ENCODE measurements around the gene DNAH1. TPM values are rescaled to one million over a fixed set of nuclear protein-coding genes. Genes with fewer than 3 reads are reported as not detected.

The DNAH1 gene
- total RNA-seq, 4 donors from 2014 or later = 9.5 to 30.3 (median 14.6) TPM

DNA sequence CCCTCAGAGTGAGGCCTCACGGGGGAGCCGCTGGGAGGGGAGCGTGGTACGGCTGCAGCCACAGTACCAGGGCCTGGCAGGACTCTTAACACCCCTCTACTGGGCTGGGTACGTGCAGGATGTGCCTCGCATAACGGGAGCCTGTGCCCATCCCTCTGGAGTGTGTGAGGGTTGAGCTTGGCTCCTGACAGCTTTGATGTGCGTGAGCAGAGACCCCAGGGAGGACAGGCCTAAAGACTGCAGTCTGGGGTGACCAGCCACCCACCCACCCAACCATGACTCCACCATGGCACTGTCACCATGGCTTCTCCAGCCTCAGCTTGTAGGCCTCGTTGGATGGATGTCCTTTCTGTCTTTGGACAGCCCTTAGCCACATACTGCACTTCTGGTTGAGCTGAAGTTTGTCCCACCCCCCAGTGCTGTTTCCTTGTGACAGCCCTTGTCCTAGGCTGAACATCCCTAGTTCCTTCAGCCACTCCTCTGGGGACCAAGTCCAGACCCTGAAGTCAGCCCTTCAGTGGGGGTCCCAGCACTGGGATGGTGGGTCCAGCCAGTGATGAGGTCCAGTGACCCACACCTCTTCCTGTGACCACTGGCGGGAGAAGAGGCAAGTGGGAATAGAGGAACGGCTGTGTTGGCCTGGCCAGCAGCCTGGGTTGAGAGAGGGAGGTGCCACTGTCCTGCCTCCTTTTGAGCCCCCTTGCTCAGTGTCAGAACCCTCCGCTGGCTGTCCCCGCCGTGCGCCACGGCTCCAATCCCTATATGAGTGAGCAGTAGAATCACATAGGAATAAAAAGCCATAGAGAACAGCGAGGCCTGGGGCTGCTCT, 22.4 kb upstream of the DNAH1 start:
- TF ChIP-seq, protein P1, sequence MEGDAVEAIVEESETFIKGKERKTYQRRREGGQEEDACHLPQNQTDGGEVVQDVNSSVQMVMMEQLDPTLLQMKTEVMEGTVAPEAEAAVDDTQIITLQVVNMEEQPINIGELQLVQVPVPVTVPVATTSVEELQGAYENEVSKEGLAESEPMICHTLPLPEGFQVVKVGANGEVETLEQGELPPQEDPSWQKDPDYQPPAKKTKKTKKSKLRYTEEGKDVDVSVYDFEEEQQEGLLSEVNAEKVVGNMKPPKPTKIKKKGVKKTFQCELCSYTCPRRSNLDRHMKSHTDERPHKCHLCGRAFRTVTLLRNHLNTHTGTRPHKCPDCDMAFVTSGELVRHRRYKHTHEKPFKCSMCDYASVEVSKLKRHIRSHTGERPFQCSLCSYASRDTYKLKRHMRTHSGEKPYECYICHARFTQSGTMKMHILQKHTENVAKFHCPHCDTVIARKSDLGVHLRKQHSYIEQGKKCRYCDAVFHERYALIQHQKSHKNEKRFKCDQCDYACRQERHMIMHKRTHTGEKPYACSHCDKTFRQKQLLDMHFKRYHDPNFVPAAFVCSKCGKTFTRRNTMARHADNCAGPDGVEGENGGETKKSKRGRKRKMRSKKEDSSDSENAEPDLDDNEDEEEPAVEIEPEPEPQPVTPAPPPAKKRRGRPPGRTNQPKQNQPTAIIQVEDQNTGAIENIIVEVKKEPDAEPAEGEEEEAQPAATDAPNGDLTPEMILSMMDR (IDR thresholded peaks at IDR 0.05; ENCODE audit: low read depth) = no peak

- TF ChIP-seq, protein P1 (IDR thresholded peaks at IDR 0.05; ENCODE audit: low read depth) = no peak
Measured at GRCh38 chr3:52294320-52295150, 21.6 kb upstream of the DNAH1 start.

GRCh38 chr3:52295671-52296208, 20.4 kb upstream of the DNAH1 start:
- TF ChIP-seq, protein P1 (IDR thresholded peaks at IDR 0.05; ENCODE audit: low read depth) = no peak

DNA sequence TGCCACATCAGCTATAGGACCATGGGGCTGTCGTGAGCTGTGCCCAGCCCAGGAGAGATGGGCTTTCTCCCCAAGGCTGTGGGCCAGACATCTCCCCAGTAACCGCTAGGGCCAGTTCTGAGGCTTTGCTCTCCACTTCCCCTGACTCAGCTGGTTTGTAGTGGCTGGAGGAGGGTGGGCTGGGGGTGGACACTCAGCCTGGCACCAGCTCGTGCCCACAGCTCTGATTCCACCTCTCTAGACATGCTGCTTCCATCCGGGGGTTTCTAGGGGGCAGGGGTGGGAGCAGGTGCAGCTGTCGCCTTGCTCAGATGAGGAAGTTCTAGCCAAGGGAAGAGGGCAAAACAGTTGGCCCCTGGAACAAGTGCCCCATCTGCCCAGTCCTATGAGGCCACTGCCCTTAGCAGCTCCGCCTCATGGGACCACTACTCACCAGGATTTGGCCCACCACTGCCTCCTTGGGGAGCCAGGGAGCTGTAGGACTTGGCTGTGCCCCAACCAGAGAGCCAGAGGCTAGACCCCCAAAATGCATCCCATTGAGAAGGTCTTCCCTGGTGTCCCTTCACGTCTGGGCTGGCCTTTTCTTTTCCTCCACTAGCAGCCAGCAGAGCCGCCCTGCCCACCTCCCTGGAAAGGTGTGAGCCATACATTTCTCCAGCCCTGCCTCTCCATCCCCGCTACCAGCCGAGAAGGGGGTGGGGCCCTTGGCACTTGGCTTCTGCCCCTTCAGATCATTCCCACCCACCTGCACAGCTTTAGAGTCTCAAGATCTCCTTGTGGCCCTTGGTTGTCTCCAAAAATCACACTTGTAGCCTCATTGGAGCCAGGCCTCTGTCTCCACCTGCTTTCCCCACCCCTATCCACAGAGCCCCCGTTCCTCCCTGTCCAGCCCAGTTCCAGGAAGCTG, 18.6 kb upstream of the DNAH1 start:
- TF ChIP-seq, protein P1 (IDR thresholded peaks at IDR 0.05; ENCODE audit: low read depth) = no peak

- TF ChIP-seq, protein P1 (IDR thresholded peaks at IDR 0.05; ENCODE audit: low read depth) = no peak
Measured at GRCh38 chr3:52298149-52299098, 17.7 kb upstream of the DNAH1 start.

DNA sequence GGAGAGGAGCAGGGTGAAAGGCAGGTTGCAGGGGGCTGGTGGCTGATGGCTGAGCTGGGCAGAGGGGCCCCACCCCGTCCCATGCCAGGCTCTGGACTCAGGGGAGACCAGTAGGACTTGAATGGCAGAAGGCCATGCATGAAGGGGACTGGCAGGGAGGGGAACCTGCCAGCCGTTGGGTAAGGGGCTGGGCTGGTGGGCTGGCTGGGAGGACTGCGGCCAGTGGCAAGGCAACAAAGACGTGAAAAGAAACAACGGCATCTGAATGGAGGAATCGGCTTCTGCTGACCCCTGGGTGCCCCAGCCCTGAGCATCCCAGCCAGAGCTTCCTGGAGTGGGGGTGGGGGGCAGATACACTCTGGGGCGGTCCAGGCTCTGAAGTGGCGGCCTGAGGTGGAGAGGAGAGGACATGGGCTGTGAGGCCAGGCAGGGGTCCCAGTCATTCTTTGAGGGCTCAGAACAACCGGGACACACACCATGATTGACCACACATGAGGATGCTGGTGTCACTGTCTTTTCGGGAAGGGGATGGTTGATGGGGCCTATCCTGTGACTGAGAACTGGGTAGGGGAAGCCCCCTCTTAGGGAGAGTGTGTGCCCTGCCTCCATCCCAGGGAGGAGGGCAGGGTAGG, 16.8 kb upstream of the DNAH1 start:
- TF ChIP-seq, protein P1 (IDR thresholded peaks at IDR 0.05; ENCODE audit: low read depth) = no peak
